IPS-NIHi7 (cell line): Measurements from ENCODE around the gene KIAA1671.

Experiments used
- DNase-seq: peaks from one replicate; pipeline ENCODE4 v3.0.0; 2012; ENCODE audit warnings: mixed read lengths; ENCODE audit errors: extremely low spot score

The KIAA1671 gene

GRCh38 chr22:25112538-25113253, 160.2 kb downstream of the KIAA1671 start:
- DNase-seq: no peak

GRCh38 chr22:25113316-25113721, 160.8 kb downstream of the KIAA1671 start:
- no peak for DNase-seq

DNA sequence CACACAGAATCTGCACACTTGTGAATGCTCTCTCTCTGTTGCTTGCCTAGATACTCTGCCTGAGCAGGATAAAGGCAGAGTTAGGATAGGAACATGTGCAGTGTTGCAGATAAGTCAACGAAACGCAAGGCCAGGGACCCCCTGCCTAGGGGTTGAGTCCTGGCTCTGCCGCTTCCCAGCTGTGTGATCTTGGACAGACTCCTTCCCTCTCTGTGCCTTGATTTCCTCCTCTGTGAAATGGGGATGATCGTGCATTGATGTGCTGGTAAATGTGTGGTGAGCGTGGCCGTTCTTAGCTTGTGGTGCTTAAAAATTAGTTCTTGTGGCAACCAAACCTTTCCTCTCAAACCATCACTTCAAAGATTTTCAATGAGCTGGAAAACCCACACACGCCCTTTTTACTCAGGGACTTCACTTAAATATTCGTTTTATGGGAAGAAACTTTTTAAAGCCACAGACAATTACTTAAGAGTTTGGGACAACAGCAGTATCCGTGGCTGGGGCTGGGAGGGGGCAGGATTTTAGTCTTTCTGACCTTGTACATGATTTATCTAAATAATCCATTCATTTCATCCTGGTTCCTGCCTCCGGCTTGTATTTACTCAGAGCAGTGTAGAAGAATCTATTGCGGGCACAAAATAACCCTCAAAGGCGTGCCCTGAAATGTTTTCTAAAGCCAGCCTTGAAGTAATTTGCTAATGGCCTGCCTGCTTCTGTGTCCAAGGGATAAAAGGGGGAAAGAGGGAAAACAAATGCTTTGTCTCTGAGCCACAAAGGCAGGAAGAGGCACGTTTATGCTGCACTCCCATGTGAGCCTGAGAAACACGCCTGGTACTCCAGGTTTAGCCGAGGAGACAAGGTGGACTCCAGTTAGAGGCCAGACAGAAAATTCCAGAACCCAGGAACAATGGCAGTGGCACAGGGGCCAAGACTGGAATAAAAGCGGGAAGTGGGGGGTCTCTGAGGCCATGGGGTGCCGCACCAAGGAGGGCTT, 162.2 kb downstream of the KIAA1671 start:
- no peak for DNase-seq

- DNase-seq: no peak
Observed at GRCh38 chr22:25119609-25120008, 167.1 kb downstream of the KIAA1671 start.

DNA sequence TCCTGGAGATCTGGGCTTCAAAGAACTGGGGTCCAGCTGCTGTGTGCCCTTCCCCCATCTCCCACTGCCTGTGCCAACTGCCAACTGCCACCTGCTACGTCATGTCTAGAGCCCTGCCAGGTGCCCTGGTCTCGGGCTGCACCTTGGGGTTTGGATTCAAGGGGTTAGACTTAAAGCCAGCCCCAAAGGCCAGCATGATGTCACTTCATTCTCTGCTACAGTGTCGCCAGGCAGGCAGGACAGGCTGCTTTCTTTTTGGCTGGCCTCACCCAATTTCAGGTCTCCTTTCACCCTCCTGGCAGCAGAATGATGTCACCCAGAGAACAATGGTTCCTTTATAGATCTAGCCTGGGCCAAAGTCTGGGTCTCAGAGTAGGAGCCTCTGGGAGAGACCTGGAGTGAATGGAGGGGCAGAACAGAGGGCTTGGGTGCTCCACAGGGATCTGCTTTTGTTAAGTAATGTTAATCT, 167.6 kb downstream of the KIAA1671 start:
- DNase-seq: peak; percentile 43

DNA sequence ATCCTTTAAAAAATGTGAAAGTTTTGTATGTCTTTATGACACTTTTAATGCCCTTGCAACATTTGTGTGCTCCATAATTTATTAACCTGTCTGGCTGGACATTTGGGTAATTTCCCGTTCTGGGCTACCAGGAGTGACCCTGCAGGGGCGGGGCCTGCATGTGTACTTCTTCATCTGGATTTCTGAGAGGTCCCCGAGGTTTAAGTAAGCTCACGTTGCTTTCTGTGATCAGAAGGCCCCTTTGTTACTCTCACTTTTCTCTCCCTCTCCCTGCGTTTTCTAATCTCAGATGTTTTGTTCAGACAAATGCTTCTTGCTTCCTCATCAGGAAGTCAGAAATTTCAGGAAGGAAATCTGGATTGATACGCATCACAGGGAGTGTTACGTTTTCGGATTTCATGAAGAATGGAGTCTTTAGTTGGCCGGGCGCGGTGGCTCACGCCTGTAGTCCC, 168.3 kb downstream of the KIAA1671 start:
- DNase-seq: no peak

- no peak for DNase-seq
Observed at GRCh38 chr22:25122136-25122764, 169.7 kb downstream of the KIAA1671 start.

- DNase-seq: no peak
Observed at GRCh38 chr22:25123677-25124076, 171.2 kb downstream of the KIAA1671 start.

DNA sequence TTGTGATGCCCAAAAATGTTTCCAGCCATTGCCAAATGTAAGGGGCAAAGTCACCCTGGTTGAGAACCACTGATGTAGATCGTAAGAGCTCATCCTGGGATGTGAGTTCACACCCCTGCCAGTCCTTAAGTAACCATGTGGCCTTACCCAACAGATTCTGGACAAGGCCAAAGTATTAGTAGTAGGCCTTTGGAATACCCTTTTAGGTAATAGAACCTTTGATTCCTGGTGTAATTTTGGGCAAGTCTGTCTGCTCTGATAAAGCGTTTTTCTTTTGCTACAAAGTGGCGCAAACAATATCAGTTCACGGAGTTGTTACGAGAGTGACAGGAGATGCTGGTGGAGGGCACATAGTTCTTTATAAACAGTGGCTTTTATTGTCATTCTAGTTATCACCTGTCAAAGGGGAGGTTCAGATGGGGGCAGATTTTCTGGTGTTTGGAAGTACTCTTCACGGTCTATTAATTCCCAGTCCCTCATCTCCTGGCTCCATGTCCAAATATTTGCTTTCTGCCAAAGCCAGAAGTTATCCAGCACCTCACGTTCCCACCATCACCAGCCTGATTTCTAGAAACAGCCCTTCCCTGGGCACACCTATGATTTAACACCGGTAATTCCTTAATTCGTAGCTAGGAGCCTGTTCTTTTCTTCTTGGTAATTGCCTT, 173.3 kb downstream of the KIAA1671 start:
- DNase-seq: no peak

- no peak for DNase-seq
Observed at GRCh38 chr22:25126510-25126909, 174.0 kb downstream of the KIAA1671 start.

GRCh38 chr22:25127318-25127717, 174.8 kb downstream of the KIAA1671 start:
- no peak for DNase-seq

DNA sequence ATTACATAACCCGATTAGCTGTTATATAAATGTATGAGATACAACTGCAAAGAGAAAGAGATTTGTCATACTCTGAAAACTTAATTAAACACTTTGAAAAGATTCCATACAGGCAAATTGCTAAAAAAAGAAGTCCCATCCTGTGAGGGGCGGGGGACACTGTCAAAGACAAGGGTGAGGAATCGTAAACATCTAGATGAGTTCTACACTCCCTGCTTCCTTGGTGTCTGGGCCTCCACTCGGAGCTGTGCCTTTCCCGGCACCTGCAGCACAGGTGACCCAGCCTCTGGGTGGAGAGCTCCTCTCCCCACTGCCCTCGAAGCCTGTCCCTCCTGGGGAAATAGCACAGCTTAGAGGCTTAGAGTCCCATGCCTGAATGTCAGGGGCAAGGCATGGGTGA, 177.9 kb downstream of the KIAA1671 start:
- no peak for DNase-seq

- no peak for DNase-seq
Observed at GRCh38 chr22:25131198-25131887, 178.8 kb downstream of the KIAA1671 start.

GRCh38 chr22:25134028-25134427, 181.5 kb downstream of the KIAA1671 start:
- DNase-seq: no peak

DNA sequence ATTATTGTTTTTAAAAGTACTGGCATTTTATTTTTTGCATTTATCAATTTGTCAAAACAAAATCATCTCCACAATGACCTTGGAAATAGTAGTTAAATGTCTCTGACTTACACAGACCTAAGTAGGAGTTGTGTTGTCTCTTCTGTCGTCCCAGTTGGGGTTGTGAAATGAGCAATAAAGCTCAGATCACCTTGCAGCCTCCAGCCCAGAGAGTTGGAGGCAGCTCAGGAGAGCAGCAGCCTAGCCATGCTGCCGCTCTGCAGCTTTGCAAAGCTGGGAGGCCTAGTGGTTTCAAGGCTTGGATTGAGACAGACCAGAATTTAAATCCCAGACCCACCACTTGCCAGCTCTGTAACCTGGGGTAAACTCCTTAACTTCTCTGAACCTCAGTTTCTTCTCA, 181.9 kb downstream of the KIAA1671 start:
- no peak for DNase-seq

DNA sequence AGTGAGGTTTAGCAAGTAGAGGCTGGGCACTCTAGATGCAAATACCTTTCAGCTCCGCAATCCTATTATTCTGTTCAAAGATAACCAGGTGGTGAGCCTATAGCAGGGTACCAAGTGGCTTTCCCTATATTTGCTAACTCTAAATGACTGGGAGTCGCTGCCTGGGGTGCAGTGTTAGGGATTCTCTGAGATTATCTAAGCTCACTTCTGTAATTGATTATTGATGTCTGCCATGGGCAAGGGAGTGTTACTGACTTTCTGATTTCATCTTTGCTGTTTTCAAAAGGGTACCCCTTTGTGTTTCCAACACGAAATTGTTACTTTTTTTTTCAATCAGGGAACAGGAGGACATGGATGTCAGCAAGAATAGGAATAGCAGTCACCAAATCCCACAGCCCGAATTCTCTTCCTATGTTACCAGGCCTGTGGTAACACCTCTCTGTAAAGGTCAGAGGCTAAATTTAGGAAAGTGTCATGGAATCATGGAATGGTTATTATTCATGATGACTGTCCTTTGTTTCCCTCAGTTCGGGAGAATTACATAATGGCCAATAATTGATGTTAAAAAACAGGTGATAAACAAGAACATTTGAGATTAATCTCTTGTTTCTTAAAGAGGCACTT, 184.5 kb downstream of the KIAA1671 start:
- no peak for DNase-seq

- DNase-seq: peak; percentile 32
Observed at GRCh38 chr22:25137577-25138525, 185.3 kb downstream of the KIAA1671 start.

GRCh38 chr22:25139062-25139461, 186.5 kb downstream of the KIAA1671 start:
- DNase-seq: no peak

DNA sequence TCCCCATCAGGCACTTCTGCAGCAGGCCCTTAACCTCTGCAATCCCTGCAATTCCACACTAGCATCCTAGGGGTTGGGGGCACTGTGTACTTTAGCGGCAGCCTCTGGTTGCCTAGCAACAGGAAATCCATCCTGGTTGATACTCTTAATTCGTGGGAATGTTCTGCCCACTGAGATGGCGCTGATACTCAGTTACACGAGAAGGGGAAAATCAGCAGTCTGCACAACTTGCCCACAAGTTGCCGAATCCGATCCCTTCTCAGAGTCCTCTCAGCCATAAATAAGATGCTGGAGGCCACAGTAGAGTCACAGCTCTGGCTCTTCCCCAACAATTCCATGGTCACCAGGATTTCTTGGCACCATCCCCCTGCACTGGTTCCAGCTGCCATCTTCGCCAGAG, 189.6 kb downstream of the KIAA1671 start:
- peak; percentile 48 for DNase-seq
